Measurements from ENCODE around the gene SLC25A26. TPM values are rescaled to one million over a fixed set of nuclear protein-coding genes. Genes with fewer than 3 reads are reported as not detected.

SLC25A26 gene
- total RNA-seq, 3 donors from 2014 or later = 15.9 to 25.8 (median 20.2) TPM

DNA sequence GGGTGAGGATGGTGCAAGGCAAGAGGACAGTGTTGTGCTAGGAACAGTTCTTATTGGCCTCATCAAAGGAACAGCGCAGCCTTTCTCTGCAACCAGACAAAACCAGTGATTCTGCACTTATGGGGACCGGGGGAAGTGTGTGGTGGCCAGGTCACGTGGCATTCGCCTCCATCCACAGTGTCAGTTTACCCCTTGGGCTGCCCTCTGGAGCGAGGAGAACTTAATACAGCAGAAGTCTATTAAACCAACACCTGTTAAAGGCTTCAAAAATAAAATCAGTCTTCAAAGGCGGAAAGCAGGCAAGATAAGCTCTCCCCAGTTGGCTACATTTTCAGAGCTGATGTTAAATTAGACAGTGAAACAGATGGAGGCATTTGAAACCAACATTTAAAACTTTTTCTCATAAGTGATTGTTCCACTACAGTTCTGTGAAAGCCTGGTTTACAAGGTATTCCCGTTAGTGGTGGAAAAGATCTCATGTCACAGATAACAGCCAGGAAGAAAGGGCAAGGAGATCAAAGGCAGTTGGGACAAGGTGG, 204.8 kb downstream of the SLC25A26 start:
- ATAC-seq = no peak
- H3K4me1 ChIP-seq (ENCODE audit: low read depth) = peaks cover 12% of the 10 kb centered on the region

DNA sequence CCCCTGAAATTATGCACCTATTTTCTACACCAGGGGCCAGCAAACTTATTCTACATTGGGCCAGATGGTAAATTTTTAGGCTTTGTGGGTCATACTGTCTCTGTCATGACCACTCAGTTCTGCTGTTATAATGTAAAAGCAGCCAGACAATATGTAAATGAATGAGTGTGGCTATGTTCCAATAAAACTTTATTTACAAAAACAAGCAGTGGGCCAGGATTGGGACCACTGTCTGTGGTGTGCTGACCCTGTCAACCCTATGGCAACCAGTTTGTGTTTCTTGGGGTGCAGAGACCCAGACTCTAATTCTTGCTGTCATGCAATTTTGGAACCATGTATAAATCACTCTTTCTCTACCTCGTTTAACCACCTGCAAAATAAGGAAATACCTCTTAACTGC, 205.3 kb downstream of the SLC25A26 start:
- no peak for ATAC-seq
- Histone ChIP-seq H3K36me3 (ENCODE audit: low read depth) (no peaks in the 10 kb centered on the region), H3K9me3 (peaks cover 12% of the 10 kb centered on the region), H3K4me1 (ENCODE audit: low read depth) (peaks cover 12% of the 10 kb centered on the region), H3K4me3 (no peak overlapping the region)
- intact Hi-C loops (cut with DNase I, micrococcal nuclease) = loop anchor here in 1 of 2 donors (10.0 kb wide), 1 partner anchor 49 kb away; no protein-coding TSS in a partner anchor
- TF ChIP-seq, protein P1, sequence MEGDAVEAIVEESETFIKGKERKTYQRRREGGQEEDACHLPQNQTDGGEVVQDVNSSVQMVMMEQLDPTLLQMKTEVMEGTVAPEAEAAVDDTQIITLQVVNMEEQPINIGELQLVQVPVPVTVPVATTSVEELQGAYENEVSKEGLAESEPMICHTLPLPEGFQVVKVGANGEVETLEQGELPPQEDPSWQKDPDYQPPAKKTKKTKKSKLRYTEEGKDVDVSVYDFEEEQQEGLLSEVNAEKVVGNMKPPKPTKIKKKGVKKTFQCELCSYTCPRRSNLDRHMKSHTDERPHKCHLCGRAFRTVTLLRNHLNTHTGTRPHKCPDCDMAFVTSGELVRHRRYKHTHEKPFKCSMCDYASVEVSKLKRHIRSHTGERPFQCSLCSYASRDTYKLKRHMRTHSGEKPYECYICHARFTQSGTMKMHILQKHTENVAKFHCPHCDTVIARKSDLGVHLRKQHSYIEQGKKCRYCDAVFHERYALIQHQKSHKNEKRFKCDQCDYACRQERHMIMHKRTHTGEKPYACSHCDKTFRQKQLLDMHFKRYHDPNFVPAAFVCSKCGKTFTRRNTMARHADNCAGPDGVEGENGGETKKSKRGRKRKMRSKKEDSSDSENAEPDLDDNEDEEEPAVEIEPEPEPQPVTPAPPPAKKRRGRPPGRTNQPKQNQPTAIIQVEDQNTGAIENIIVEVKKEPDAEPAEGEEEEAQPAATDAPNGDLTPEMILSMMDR (IDR thresholded peaks at IDR 0.05) = no peak
- no peak for DNase-seq

More for the DNA sequence above, 204.8 kb downstream of the SLC25A26 start:
- TF ChIP-seq, protein P1 (IDR thresholded peaks at IDR 0.05) = no peak
- DNase-seq = no peak
- peaks cover 12% of the 10 kb centered on the region for H3K9me3 ChIP-seq
- no peak overlapping the region for H3K4me3 ChIP-seq
- no peaks in the 10 kb centered on the region for H3K36me3 ChIP-seq (ENCODE audit: low read depth)
- intact Hi-C loops (cut with DNase I, micrococcal nuclease) = loop anchor here in 1 of 2 donors (10.0 kb wide), 1 partner anchor 49 kb away; no protein-coding TSS in a partner anchor

DNA sequence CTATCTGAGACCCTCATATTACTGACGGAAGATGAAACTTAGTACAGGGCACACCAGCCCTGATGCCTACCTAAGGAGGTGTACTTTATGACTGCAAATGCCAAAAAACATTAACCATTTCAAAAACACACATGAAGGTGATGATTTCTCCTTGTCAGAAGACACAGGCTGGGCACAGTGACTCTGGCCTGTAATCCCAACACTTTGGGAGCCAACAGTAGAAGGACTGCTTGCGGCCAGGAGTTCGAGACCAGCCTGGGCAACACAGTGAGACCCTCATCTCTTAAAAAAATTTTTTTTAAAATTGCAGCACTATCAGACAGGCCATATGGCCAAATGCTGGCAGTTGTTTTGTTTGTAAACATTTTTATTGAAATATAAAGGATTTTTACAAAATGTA, 206.6 kb downstream of the SLC25A26 start:
- Histone ChIP-seq H3K36me3 (ENCODE audit: low read depth) (no peaks in the 10 kb centered on the region), H3K4me1 (ENCODE audit: low read depth) (peaks cover 12% of the 10 kb centered on the region), H3K4me3 (no peak overlapping the region), H3K9me3 (peaks cover under 1% of the 10 kb centered on the region)
- intact Hi-C loops (cut with DNase I, micrococcal nuclease) = loop anchor here in 1 of 2 donors (10.0 kb wide), 1 partner anchor 47 kb away; no protein-coding TSS in a partner anchor
- ATAC-seq (no peak), DNase-seq (no peak)
- TF ChIP-seq, protein P1 (IDR thresholded peaks at IDR 0.05) = no peak

DNA sequence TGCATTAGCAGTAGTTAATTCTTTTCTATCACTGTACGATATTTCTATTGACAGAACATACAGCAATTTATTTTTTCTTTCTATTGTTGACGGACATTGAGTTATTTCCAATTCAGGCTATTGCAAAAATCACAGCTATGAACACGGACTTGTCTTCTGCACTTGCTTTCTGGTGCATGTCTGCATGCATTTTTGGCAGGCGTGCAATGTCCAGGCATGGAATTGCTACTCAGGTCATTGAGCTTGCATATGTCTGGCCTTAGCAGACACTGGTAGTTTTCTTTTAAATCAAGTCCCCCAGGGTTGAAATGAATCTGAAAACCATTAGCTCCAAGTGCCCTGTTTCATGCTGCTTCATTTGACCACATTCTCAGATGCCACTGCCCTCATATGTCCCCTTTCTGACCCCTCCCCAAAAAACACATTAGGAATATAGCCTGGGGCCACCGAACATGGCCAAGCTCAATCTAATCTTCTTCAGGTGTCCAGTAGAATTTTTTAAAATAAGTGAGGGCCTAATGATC, 207.2 kb downstream of the SLC25A26 start:
- intact Hi-C loops (cut with DNase I, micrococcal nuclease) = loop anchor here in 1 of 2 donors (10.0 kb wide), 1 partner anchor 47 kb away; no protein-coding TSS in a partner anchor
- TF ChIP-seq, protein P1 (IDR thresholded peaks at IDR 0.05) = no peak
- DNase-seq (no peak), ATAC-seq (no peak)
- Histone ChIP-seq H3K36me3 (ENCODE audit: low read depth) (no peaks in the 10 kb centered on the region), H3K4me1 (ENCODE audit: low read depth) (peaks cover 12% of the 10 kb centered on the region), H3K9me3 (no peaks in the 10 kb centered on the region), H3K4me3 (no peak overlapping the region)

Other genes with a start within 250 kb of the SLC25A26 start
- 10 to 100 TPM; 41.9 to 59.6 (median 45.6) TPM for gene MAGI1, start 182.1 kb upstream of the SLC25A26 start, total RNA-seq